G401 (cell line): ENCODE data around the gene SLC12A8. TPM values are rescaled to one million over a fixed set of nuclear protein-coding genes. Genes with fewer than 3 reads are reported as not detected.

Experiments
- DNase-seq: peaks from one replicate; pipeline ENCODE4 v3.0.0-alpha.2; 2015; ENCODE audit warnings: low spot score
- in situ Hi-C: cut with HindIII; loops from 2 replicates; pipeline ENCODE4 v1.10.0; 2016; ENCODE audit warnings: low sequenced_read_pairs, mixed read lengths
- total RNA-seq: library from RNA; depleted of rRNA; stranded (reverse); fragments of >200 nt; shearing (Covaris generic); gene quantifications from 2 replicates; pipeline ENCODE4 v1.2.3, GENCODE V29; 2014

The SLC12A8 gene
- total RNA-seq, 1 experiment from 2014 or later, result not detected

- DNase-seq, result no peak
- in situ Hi-C loops, result no loop called here
Observed at GRCh38 chr3:125069452-125069851, 143.1 kb downstream of the SLC12A8 start.

DNA sequence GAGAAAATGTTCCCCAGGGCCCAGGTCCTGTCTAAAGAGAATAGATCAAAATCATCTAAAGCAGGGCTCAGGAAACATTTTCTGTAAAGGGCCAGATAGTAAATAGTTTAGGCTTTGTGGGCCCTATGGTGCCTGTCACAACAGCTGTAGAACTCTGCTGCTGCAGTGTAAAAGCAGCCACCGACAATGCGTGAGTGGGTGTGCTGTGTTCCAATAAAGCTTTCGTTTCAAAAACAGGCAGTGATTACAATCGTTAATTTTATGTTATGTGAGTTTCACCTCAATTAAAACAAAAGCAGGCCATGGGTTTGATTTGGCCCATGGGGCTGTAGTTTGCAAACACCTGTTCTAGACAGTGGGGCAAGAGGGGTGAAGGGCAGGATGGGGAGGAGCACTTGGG lies 144.3 kb downstream of the SLC12A8 start:
- no peak for DNase-seq
- in situ Hi-C loops, result no loop called here

GRCh38 chr3:125067225-125067624 lies 145.3 kb downstream of the SLC12A8 start:
- no peak for DNase-seq
- in situ Hi-C loops, result no loop called here

DNA sequence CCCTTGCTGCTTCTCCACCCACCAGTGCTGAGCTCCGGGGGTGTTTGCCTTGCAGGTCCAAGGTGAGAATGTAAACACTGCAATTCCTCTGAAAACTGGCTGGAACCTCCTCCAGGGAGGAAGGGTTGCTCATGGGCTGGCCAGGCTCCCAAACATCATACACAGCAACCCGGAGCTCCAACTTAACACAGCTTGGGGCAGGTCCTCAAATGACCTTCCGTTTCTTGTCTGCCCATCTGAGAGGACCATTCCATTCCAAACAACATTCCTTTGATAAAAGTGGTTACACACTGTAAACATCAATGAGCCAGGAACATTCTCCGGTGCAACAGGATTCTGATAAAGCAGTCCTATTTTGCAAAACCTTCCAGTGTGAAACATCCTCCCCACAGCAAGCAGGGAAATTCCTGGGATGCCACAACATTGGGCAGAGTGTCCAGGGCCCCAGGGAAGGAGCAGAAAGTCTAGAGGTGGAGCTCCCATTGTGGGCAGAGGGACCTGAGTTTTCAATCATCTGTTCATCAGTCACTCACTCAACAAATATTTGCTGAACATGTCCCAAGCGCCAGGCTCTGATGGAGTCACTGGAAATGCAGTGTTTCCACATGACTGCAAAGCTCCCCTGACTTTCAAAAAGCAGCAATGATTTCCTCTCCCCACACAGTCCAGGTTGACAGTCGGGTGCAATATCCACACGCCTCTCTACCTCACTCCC lies 149.5 kb downstream of the SLC12A8 start:
- in situ Hi-C loops, result no loop called here
- no peak for DNase-seq

- in situ Hi-C loops, result no loop called here
- DNase-seq, result no peak
Observed at GRCh38 chr3:125061646-125062045, 150.9 kb downstream of the SLC12A8 start.

DNA sequence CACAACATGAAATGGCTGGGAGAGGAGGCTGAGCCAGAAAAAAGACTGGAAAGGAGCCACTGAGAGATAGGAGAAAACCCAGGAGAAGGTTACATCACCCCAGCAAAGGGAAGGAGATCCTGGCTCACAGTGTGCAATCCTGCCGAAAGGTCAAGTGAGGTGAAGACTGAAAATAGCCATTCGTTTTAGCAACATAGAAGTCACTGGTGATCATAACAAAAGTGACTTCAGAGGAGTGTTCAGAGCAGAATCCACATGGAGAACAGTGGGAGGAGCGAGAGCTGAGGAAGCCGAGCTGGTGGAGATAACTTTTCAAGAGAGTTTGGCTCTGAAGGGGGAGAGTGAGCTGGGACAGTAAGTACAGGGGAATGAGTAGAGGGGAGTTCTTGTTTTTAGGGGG lies 151.4 kb downstream of the SLC12A8 start:
- DNase-seq, result no peak
- in situ Hi-C loops, result no loop called here

GRCh38 chr3:125059488-125060245 lies 152.9 kb downstream of the SLC12A8 start:
- no peak for DNase-seq
- in situ Hi-C loops, result no loop called here

DNA sequence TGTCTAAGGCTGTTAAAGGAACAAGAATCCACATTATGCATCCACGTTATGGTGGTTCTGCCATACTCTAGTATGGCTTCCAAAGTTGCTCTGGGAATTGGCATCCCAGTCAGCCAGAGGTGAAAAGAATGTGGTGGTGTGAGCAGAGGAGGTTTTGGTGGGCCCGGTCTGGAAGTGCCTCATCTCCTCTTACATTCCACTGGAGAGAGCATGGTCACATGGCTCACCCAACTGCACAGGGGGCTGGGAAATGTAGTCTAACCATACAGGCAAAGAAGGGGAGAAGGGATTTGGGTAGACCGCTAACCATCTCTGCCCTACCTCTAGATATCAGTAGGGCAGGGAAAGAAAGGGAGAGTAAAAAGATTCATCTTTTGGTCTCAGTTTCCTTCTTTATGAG lies 153.6 kb downstream of the SLC12A8 start:
- DNase-seq, result no peak
- in situ Hi-C loops, result no loop called here

DNA sequence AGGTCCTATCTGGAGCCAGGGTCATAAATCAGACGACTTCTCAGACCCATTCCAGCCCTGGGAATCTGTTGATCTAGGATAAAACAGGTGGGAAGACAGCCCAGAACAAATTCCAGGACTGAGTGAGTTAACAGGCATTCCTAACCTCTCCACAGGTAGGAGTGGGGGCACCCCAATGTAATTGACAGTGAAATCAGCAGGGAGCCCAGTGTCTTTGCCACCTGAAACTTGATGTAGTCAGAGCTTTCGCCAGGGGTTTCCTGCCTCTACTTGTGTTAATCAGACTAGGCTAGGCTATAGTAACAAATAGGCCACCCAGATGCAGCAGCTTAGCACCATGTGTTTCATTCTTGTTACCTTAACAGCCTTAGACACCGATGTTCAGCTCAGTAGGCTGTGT lies 154.0 kb downstream of the SLC12A8 start:
- no peak for DNase-seq
- in situ Hi-C loops, result no loop called here

- DNase-seq, result no peak
- in situ Hi-C loops, result no loop called here
Observed at GRCh38 chr3:125057186-125057850, 155.2 kb downstream of the SLC12A8 start.

- in situ Hi-C loops, result no loop called here
- peak; percentile 18 for DNase-seq
Observed at GRCh38 chr3:125055913-125056745, 156.4 kb downstream of the SLC12A8 start, which contains the start of gene HEG1. HEG1 (minus strand) TSS chr3:125055997; CDS start chr3:125055890, 107 bp downstream.

DNA sequence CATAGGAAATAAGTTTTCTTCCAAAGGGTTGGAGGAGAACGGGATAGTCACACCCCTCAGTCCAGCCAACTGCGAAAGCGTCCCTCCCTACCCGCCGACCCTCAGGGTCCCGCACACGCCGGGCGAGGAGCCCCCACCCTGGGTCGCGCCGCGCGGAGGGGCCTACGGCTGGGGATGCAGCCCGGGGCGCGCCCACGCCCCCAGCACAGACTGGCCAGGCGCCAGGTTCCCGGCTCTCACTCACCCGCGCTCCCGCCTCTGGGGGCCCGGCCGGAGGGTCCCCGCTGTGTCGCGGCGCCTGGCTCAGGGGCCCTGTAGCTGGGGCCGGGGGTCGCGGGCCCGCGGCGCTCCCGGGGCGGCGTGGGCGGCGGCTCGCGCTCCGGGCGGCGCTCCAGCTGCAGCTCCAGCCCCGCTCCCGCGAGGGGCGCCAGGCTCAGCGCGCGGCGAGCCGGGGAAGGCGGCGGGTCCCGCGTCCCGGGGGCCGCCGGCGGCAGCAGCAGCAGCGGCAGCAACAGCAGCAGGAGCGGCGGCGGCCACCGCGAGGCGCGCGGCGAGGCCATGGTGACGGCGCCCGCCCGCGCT lies 157.1 kb downstream of the SLC12A8 start:
- DNase-seq, result no peak
- in situ Hi-C loops, result no loop called here

DNA sequence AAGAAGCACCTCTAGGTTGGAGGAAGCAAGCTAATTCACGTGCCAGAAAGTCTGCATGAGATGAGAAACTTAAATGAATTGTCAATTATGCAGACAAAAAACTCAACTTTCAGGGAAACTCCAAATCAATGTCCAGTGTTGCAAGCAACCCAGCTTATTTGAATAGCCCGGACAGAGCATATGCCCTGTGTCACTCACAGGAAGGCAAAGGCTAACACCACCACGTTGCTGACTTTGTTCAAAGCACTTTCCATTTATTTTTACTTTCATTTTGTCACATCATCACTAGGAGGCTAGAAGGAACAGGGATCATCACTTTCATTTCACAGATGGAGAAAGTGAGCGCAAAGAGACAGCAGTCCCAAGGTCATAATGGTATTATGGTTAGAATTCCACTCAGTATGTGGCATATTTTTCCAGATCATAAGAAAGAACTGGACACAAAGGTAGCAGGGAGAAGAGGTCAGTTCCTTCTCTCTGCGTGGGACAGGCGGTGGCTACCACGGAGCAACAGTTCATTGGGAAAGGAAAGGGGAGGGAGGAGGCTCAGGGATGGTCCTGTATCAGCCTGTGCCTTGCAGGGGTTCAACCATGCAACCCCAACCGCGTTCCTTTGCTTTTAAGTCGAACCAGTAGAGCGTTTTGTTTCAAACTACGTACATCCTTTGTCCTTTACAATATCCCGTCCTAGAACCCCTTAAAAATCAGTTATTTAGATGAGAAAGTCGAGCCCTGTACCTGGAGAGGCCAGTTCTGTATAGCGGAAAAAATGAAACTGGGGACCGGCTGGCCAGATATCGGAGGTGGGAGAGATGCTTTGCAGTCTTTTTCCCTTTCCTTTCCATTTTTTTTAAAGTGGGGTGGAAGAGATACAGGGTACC lies 157.9 kb downstream of the SLC12A8 start:
- in situ Hi-C loops, result no loop called here
- peak; percentile 21 for DNase-seq

- no peak for DNase-seq
- in situ Hi-C loops, result no loop called here
Observed at GRCh38 chr3:125054062-125054448, 158.5 kb downstream of the SLC12A8 start.

DNA sequence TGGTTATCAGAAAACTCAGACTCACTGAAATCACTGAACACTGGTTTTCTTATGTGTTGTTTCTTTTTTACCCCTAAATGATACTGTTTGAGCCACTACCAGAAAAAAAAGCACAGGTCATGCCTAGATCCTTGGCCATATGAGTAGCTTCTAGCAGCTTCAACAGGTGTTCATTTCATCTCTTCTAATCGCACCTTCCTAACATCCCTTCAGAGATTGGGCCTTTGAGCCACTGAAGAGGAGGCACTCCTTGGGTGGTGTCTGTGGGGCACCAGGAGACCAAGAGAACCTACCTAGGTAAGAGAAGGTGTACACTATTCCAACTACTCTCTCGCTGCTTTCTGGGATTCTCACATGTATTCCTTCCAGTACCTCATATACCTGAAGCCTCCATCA lies 159.2 kb downstream of the SLC12A8 start:
- in situ Hi-C loops, result no loop called here
- DNase-seq, result no peak

DNA sequence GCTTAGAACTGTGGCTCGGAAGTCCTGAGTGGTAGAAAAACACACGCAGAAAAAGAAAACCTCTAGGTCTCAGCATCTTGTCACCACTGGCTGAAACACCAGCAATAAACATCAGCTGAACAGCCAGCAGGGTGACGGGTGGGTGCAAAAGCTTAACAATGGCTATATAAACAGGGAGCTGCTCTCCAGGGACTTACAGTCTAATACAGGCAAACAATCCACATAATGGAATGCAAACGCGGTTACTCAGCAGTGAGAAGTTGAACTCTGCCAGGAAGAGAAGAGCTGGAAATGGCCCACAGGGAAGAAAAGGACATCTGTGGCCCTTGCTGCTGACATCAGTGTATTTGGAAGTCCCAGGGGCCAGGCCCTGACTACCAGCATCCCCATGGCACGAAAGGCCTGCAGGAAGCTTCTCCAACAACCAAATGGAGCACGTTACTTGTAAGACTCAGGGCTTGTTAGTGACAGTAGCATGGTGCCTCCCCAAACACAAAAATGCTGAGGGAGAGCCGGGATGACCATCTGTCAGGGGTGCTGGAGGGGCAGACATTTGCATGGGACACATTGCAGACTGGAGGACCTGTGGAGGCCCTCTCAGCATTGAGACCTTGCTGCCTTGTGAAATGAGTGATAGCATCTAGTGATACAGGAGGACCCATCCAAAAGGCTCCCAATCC lies 159.8 kb downstream of the SLC12A8 start:
- in situ Hi-C loops, result no loop called here
- no peak for DNase-seq

GRCh38 chr3:125051715-125052581 lies 160.6 kb downstream of the SLC12A8 start:
- in situ Hi-C loops, result no loop called here
- DNase-seq, result no peak
